AG04449 (cell line): ENCODE measurements around the gene DDHD1.
"Not testable (repeated sequence)": the region's sequence is repeated elsewhere in the genome, so short reads cannot be mapped to it uniquely, and the experiment has no call there.

ENCODE experiments used
- CTCF ChIA-PET: fragments of 350-600 bp; formaldehyde crosslinking; extraction: SDS; loops from one replicate; lab custom pipeline; 2021; ENCODE audit warnings: antibody characterized with exemption; lab: Yijun Ruan, JAX
- POLR2A ChIA-PET: fragments of 400-600, 350-600 bp; formaldehyde crosslinking; extraction: SDS; loops from one replicate; lab custom pipeline; 2020; ENCODE audit warnings: antibody characterized with exemption, inconsistent platforms; lab: Yijun Ruan, JAX
- DNase-seq: peaks from one replicate; pipeline ENCODE4 v3.0.0-alpha.2; 2010; ENCODE audit warnings: low read depth, low spot score
- H3K4me3 ChIP-seq: 2 replicates; pipeline ENCODE4 v1.5.1; 2011; ENCODE audit warnings: low read depth, mild to moderate bottlenecking, control low read depth, low read length
- TF ChIP-seq, protein P1 (sequence below): IDR thresholded peaks from one replicate; pipeline ENCODE4 v1.5.1; 2011; ENCODE audit warnings: mild to moderate bottlenecking, moderate library complexity, low read length, control low read depth, inconsistent platforms; ENCODE audit not compliant: insufficient read depth; ENCODE audit errors: missing control alignments

Gene DDHD1

DNA sequence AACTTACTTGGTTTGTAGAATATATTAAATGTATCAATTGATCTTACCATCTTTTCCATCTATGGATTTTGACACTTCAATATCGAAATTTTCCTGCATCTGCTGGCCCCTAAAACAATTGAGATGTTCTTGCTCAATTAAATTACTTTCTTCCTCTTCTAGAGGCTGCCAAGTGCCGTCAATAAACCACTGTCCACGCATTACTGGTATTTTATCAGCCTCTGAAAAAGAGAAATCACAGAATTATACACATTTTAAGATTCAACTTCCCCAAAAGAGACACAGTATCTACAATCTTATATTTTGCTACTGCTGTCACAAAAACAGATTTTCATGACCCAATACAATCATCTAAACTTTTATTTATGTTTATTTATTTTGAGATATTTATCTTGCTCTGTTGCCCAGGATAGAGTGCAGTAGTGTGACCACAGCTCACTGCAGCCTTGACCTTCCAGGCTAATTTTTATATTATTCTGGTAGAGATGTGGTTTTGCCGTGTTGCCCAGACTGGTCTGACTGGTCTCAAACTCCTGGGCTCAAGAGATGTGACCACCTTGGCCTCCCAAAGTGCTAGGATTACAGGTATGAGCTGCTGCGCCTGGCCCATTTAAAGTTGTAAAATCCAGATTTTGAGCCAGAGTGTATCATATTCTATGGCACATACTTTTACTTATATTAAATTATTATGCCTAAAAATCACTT is 49.3 kb downstream of the DDHD1 start:
- ChIA-PET CTCF (interaction anchor here (1.0 kb wide), 1 partner anchor 50 kb away, joined by 3 read pairs; the partner anchor contains the start of gene DDHD1), POLR2A (no interaction called here)
- no peak for DNase-seq
- no peak overlapping the region for H3K4me3 ChIP-seq
- TF ChIP-seq, protein P1, sequence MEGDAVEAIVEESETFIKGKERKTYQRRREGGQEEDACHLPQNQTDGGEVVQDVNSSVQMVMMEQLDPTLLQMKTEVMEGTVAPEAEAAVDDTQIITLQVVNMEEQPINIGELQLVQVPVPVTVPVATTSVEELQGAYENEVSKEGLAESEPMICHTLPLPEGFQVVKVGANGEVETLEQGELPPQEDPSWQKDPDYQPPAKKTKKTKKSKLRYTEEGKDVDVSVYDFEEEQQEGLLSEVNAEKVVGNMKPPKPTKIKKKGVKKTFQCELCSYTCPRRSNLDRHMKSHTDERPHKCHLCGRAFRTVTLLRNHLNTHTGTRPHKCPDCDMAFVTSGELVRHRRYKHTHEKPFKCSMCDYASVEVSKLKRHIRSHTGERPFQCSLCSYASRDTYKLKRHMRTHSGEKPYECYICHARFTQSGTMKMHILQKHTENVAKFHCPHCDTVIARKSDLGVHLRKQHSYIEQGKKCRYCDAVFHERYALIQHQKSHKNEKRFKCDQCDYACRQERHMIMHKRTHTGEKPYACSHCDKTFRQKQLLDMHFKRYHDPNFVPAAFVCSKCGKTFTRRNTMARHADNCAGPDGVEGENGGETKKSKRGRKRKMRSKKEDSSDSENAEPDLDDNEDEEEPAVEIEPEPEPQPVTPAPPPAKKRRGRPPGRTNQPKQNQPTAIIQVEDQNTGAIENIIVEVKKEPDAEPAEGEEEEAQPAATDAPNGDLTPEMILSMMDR: no peak

DNA sequence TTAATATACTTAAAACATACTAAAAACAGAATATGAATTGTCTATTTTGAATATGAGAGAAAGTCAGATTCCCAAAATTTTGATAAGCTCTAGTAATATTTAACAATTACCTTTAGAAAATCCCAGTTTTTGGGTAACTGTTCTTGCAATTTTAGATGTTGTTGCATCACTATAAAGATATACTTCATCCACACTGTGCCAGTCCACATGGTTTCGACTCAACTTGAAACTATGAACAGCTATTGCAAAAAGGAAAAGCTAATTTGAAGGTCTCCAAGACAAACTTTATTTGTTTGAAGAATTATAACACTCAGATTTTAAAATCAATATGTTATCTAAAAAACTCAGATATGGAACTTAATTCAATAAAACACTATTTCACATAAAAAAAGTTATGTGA is 59.9 kb downstream of the DDHD1 start:
- no peak overlapping the region for H3K4me3 ChIP-seq
- ChIA-PET POLR2A (no interaction called here), CTCF (no interaction called here)
- TF ChIP-seq, protein P1: no peak
- DNase-seq: peak; percentile 17

DNA sequence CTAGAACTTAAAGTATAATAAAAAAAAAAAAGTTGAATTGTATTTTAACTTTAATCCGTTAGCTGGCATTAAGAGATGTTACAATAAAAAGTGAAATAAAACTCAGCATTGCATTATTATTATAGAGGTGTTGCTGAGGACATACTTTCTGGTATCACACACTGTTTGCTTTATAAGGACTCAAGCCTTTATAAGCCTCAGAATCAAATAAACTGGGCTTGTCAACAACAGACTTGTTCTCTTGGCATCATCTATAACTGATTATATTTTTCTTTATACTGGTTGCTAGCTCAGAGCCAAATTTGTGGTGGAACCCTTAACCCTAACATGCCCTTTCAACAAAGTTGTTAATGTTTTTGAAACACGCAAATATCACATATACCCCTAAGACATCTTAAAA is 62.3 kb downstream of the DDHD1 start:
- ChIA-PET CTCF (interaction anchor here (2.2 kb wide), 1 partner anchor 36 kb away, joined by 10 read pairs; no protein-coding TSS in a partner anchor), POLR2A (no interaction called here)
- TF ChIP-seq, protein P1: no peak

GRCh38 chr14:53084954-53085353 is 68.2 kb downstream of the DDHD1 start:
- H3K4me3 ChIP-seq, DNase-seq, POLR2A ChIA-PET: not testable (repeated sequence)
- CTCF ChIA-PET: interaction anchor here (1.3 to 1.6 kb wide), 3 partner anchors 10 to 30 kb away, joined by 3 to 4 read pairs (median 3); no protein-coding TSS in a partner anchor

More for the DNA sequence above, 62.3 kb downstream of the DDHD1 start:
- H3K4me3 ChIP-seq: no peak overlapping the region
- no peak for DNase-seq

- CTCF ChIA-PET: interaction anchor here (1.2 to 2.9 kb wide), 3 partner anchors 9 to 13 kb away, joined by 3 to 23 read pairs (median 4); no protein-coding TSS in a partner anchor
- POLR2A ChIA-PET: no interaction called here
- TF ChIP-seq, protein P1: no peak
- H3K4me3 ChIP-seq: no peak overlapping the region
- DNase-seq: no peak
Measured at GRCh38 chr14:53064475-53064874, 88.6 kb downstream of the DDHD1 start.

DNA sequence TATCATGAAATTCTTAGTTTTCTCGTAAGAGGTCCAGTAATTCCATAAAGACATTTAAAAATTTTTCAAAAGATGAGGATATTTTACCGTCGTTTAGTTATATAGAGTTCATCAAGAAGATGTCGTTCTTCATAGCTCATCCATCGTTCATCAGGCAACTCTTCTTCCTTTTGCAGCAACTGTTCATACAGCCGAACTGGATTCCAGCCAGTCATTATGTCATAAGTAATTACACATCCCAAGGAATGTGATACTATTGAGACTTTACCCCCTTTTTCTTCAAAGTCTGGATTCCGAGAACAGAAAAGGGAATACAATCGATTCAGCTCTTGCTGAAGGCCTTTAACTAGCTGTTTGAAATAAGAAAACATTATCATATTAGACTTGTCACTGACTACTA is 90.3 kb downstream of the DDHD1 start:
- CTCF ChIA-PET: interaction anchor here (0.8 kb wide), 1 partner anchor 9 kb away, joined by 5 read pairs; no protein-coding TSS in a partner anchor
- DNase-seq: no peak
- no peak overlapping the region for H3K4me3 ChIP-seq
- TF ChIP-seq, protein P1: no peak
- POLR2A ChIA-PET: no interaction called here
